GM12874 (cell line): Measurements from ENCODE around the gene NOS3.

Experiments
- TF ChIP-seq, protein P1 (sequence below): IDR thresholded peaks from 2 replicates; pipeline ENCODE4 v1.5.1; 2011; ENCODE audit warnings: low read depth, mild to moderate bottlenecking, control low read depth, low read length, moderate library complexity; ENCODE audit not compliant: insufficient read depth

Gene NOS3

DNA sequence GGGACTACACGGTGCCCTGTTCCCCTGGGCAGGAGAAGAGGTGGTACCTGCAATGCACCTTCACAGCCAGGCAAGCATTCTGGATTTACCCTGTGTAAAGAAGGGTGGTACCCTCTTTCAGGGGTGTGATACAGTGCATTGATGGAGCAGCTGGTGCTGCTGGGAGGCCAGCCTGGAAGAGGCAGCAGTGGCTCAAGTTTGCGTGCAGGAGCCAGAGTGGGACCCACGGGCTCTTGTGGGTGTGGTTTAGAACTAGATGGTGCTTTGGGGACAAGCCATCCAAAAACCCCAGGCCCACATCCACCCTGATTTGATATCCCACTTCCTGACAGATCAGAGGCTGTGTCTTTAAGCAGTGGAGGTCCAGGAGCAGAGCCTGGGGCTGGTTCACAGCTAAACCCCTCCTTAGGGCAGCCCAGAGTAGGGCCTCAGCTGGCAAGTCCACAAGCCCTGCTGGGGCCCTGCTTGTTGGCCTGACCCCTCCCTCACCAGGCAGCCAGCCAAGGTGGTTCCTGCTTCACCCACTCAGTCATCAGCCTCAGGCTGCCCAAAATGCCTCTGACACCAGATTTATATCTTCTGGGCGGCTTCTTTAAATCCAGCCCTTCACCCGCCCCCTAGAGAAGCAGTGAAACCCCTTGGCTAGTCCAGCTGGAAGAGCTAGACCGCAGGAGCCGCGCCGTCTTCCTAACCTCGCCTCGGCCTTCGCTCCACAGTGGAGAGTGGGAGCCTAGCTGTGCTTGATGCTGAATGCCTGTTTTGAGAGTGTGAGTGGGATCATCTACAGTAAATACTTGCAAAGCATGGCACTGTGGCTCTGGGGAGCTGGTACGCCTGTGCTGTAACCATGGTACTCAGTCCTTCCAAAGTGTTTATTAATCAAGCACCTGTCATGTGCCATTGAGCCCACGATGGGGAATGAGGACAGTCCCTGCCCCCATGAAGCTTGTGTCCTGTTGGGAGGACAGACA is 56.1 kb downstream of the NOS3 start:
- TF ChIP-seq, protein P1, sequence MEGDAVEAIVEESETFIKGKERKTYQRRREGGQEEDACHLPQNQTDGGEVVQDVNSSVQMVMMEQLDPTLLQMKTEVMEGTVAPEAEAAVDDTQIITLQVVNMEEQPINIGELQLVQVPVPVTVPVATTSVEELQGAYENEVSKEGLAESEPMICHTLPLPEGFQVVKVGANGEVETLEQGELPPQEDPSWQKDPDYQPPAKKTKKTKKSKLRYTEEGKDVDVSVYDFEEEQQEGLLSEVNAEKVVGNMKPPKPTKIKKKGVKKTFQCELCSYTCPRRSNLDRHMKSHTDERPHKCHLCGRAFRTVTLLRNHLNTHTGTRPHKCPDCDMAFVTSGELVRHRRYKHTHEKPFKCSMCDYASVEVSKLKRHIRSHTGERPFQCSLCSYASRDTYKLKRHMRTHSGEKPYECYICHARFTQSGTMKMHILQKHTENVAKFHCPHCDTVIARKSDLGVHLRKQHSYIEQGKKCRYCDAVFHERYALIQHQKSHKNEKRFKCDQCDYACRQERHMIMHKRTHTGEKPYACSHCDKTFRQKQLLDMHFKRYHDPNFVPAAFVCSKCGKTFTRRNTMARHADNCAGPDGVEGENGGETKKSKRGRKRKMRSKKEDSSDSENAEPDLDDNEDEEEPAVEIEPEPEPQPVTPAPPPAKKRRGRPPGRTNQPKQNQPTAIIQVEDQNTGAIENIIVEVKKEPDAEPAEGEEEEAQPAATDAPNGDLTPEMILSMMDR, result no peak

DNA sequence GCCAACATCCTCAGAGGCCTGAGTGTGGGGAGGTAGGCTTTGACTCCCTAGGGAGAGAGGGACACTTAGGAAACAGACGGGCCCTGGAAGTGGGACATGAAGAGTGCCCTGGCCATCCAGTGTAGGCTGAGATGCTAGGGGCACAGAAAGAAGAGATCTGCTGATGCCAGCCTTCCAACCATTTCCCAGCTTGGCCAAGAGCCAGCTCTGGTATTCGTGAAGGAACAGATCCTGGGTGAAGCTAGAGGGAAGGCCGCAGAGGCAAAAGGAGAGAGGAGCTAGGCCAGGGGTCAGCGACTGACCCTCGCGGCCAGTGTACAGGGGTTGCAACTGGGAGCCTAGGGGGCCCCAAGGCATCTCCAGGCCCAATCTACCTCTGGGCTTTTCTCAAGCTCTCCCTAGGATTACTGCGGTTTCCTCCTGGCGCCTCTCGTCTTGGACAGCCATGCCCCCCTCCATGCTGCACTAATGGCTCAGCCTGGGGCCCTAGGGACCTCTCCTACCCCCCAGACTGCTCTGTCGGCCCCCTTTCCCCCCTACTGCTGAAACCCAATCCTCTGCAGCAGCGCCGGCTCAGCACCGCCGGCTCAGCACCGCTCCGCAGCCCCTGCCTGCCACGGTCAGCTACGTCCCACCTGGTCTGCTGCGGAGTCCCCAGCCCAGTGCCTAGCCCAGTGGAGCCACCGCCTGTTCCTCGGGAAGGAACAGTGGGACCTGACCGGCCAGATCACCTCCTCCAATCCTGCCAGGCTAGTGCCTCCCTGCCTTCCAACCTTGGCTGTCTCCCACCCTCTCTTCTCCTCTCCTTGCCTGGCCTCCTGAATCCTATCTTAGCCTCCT is 57.4 kb downstream of the NOS3 start, which contains the start of gene ASIC3:
ASIC3 (plus strand) TSS at position 556 of the 840 bp plus-strand sequence. CDS start 355 bp downstream, outside the sequence.
- TF ChIP-seq, protein P1, result no peak

DNA sequence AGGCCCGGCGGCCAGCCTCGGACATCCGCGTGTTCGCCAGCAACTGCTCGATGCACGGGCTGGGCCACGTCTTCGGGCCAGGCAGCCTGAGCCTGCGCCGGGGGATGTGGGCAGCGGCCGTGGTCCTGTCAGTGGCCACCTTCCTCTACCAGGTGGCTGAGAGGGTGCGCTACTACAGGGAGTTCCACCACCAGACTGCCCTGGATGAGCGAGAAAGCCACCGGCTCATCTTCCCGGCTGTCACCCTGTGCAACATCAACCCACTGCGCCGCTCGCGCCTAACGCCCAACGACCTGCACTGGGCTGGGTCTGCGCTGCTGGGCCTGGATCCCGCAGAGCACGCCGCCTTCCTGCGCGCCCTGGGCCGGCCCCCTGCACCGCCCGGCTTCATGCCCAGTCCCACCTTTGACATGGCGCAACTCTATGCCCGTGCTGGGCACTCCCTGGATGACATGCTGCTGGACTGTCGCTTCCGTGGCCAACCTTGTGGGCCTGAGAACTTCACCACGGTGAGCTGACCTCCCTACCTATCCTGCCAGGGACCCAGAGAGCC is 58.2 kb downstream of the NOS3 start:
- TF ChIP-seq, protein P1, result no peak

DNA sequence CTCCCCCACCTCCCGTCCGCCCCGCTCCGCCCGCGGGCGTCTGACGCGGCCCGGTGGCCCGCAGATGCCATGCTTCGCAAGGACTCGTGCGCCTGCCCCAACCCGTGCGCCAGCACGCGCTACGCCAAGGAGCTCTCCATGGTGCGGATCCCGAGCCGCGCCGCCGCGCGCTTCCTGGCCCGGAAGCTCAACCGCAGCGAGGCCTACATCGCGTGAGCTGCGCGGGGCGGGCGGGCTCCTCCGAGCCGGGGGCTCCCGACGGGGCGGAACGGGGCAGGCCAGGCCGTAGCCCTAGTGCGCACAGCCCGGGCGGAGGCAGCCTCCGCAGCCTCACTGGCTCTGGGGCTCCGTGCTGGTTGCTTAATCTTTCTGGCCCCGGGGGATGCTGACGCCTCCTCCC is 60.3 kb downstream of the NOS3 start:
- TF ChIP-seq, protein P1, result no peak

DNA sequence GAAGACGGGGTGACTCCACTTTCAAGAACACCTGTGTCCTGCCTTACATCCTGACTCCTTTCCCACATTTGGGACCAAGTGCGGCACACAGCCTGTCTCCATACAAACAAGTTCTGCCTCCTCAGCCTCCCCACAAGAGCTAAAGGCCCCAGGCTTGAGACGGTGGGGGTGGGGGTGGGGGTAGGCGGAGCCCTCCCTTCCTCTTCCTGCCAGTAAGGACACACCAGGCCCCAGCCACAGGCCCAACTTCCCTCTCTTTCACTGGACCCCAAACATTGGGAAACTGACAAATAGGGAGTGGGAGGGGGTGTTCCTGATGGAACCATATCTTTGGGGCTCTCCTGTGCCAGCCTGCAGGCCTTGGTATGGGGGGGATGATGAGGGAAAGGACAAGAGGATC is 62.3 kb downstream of the NOS3 start:
- TF ChIP-seq, protein P1, result no peak

DNA sequence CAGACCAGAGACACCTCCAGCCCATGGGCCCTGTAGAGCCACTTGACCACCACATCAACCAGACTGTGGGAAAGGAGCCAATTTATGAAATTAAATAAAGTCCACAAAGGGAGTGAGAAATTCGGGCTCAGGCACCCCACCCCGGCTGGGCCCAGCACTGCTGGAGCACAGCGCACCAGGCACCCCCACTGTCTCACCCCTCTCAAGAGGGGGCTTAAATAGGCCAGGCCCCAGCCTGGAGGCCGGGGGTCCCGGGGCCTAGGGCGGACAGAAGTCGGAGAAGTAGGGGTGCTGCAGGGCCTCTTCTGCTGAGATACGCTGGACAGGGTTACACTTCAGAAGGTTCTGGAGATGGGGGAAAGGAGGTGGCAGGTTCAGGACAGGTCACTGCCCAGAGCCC is 62.9 kb downstream of the NOS3 start:
- TF ChIP-seq, protein P1, result no peak

DNA sequence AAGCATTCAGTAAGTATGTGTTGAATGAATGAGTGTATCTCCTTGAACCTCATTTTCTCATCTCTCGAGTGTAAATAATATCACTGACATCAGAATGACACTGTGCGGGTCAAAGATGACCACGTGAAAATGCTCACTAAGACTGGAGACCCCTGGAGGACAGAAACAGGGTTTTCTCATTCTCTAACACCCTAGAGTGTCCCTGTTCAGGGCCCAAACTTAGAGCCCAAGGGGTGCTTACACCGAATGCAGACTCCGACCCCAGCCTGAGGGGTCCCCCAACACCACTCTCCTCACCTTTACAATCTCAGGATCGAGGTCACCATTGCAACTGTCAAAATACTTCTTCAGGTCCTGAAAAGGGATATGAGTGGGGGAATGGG is 65.5 kb downstream of the NOS3 start:
- TF ChIP-seq, protein P1, result no peak
